Spleen (tissue), 11 donors: ENCODE measurements around the gene NT5DC2. TPM values are rescaled to one million over a fixed set of nuclear protein-coding genes. Genes with fewer than 3 reads are reported as not detected.

ENCODE experiments used
- DNase-seq: peaks from one replicate; pipeline ENCODE4 v3.0.0-alpha.2; 2020
- H3K27ac ChIP-seq, 8 donors: fragments of 200-600 bp; sonication (generic) in 7 of 8; 1 replicate in 4 of 8; 2 replicates in 4 of 8; pipeline versions ENCODE4 v1.5.0 to v1.8.0; 2016 to 2021; ENCODE audit warnings: inconsistent platforms in 4 of 8, mild to moderate bottlenecking in 4 of 8, moderate library complexity in 1 of 8
- H3K27me3 ChIP-seq, 7 donors: fragments of 200-600 bp; sonication (generic) in 6 of 7; replicated peaks in 1 of 7; 1 replicate in 4 of 7; 2 replicates in 3 of 7; pipeline versions ENCODE4 v1.5.0 to v1.8.0; 2016 to 2021; ENCODE audit warnings: inconsistent platforms in 3 of 7, mild to moderate bottlenecking in 1 of 7
- H3K36me3 ChIP-seq, 6 donors: fragments of 200-600 bp; sonication (generic) in 5 of 6; 1 replicate in 4 of 6; 2 replicates in 2 of 6; pipeline versions ENCODE4 v1.5.0 to v1.8.0; 2016 to 2021; ENCODE audit warnings: inconsistent platforms in 2 of 6
- H3K4me1 ChIP-seq, 6 donors: fragments of 200-600 bp; sonication (generic) in 5 of 6; 1 replicate in 3 of 6; 2 replicates in 3 of 6; pipeline versions ENCODE4 v1.5.0 to v1.8.0; 2016 to 2021; ENCODE audit warnings: inconsistent platforms in 3 of 6
- H3K4me3 ChIP-seq, 8 donors: fragments of 200-600 bp; sonication (generic) in 7 of 8; 1 replicate in 4 of 8; 2 replicates in 4 of 8; pipeline versions ENCODE4 v1.5.0 to v1.8.0; 2016 to 2021; ENCODE audit warnings: inconsistent platforms in 4 of 8, mild to moderate bottlenecking in 4 of 8, moderate library complexity in 2 of 8
- H3K9me3 ChIP-seq, 8 donors: fragments of 200-600 bp; sonication (generic) in 7 of 8; 1 replicate in 4 of 8; 2 replicates in 4 of 8; pipeline versions ENCODE4 v1.5.0 to v1.8.0; 2016 to 2021; ENCODE audit warnings: inconsistent platforms in 4 of 8
- CTCF ChIP-seq, 11 experiments: fragments of 200-600 bp in 7 of 11; fragments of 450-650 bp in 4 of 11; sonication (generic) in 4 of 11; IDR thresholded peaks in 8 of 11; conservative IDR thresholded peaks in 3 of 11; 1 replicate in 7 of 11; 2 replicates in 4 of 11; pipeline versions ENCODE4 v1.4.0 to v1.8.0; 2016 to 2021; ENCODE audit warnings: antibody characterized with exemption in 11 of 11, inconsistent platforms in 4 of 11, mild to moderate bottlenecking in 1 of 11
- POLR2A ChIP-seq, 3 donors: fragments of 450-650 bp; IDR thresholded peaks; one replicate each; pipeline ENCODE4 v1.5.1; 2017; ENCODE audit warnings: antibody characterized with exemption in 3 of 3, mild to moderate bottlenecking in 1 of 3
- POLR2AphosphoS5 ChIP-seq, 3 donors: sonication (generic); formaldehyde crosslinking; IDR thresholded peaks; one replicate each; pipeline ENCODE4 v1.5.1; 2017; ENCODE audit warnings: antibody characterized with exemption in 3 of 3
- WGBS, 5 donors: extraction: QIAGEN DNeasy Blood & Tissue Kit in 3 of 5; methylation state at CpG; one replicate each; pipeline versions ENCODE4 v1.1.5 to v1.1.7; 2013 to 2018; 5-methylcytosine and 5-hydroxymethylcytosine counted together
- intact Hi-C: fragments of 100-400 bp; cut with DNase I; formaldehyde crosslinking; loops from one replicate; pipeline ENCODE4 v1.15.0; 2023; ENCODE audit warnings: low total_unique reads
- polyA plus RNA-seq, 3 donors: library from polyadenylated mRNA; stranded (reverse); fragments of 200-250 nt; gene quantifications; one replicate each; pipeline ENCODE4 v1.2.1, GENCODE V29; 2013
- total RNA-seq, 7 donors: library from RNA; depleted of rRNA in 3 of 7; stranded (reverse); fragments of >200 nt in 3 of 7; fragmentation: NEBNext Ultra II Directional in 4 of 7; extraction: Animal tissue kit (Norgen Biotek cat#: 25700) in 4 of 7; gene quantifications; one replicate each; pipeline versions ENCODE4 v1.1.0 to v1.2.1, GENCODE V29; 2016 to 2021
- donor health status: healthy with polysubstance abuse.
- donor health status: DM: no; HTN: no; CAD: no; lungs with moderate emphysema.
- donor health status: DM: no; HTN: no; CAD: no.
- donor health status: Bipolar disorder and iron deficiency.
- donor health status: healthy.
- donor health status: DM: no; HTN: no; CAD: no.
- donor health status: DM: yes; HTN: yes; CAD: no.

Gene NT5DC2
- total and polyA plus RNA-seq, 10 donors, result 7.8 to 26.0 (median 11.3) TPM

GRCh38 chr3:52514576-52514975 lies 19.1 kb downstream of the NT5DC2 start:
- intact Hi-C loops, result no loop called here
- TF ChIP-seq POLR2A (IDR thresholded peaks at IDR 0.05), result no peak
- TF ChIP-seq CTCF (IDR thresholded peaks at IDR 0.05 in 8 of 11, conservative IDR thresholded peaks at IDR 0.05 in 3 of 11), result no peak
- TF ChIP-seq POLR2AphosphoS5 (IDR thresholded peaks at IDR 0.05), result no peak
- H3K36me3 ChIP-seq, result peaks cover 0 to 100% (median 24%) of the 10 kb centered on the region in 6 donors
- H3K4me3 ChIP-seq, result no peak overlapping the region
- WGBS, 5 donors, result 72 to 91% (median 85%) methylated on average over 7 to 11 of the region's 11 CpGs
- no peaks in the 10 kb centered on the region for H3K9me3 ChIP-seq
- no peaks in the 10 kb centered on the region for H3K27me3 ChIP-seq
- DNase-seq, result no peak
- H3K4me1 ChIP-seq, result peaks cover 0 to 9% (median 3%) of the 10 kb centered on the region in 6 donors
- H3K27ac ChIP-seq, result no peak overlapping the region

- intact Hi-C loops, result no loop called here
- no peaks in the 10 kb centered on the region for H3K27me3 ChIP-seq
- DNase-seq, result no peak
- peaks cover 0 to 100% (median 26%) of the 10 kb centered on the region in 6 donors for H3K36me3 ChIP-seq
- H3K27ac ChIP-seq, result no peak overlapping the region
- no peak overlapping the region for H3K4me3 ChIP-seq
- 88 to 94% (median 92%) methylated on average over 6 to 7 of the region's 7 CpGs; no CpG with 5 or more reads in 1 of the 5 donors for WGBS, 5 donors
- peaks cover 0 to 6% (median 1%) of the 10 kb centered on the region in 6 donors for H3K4me1 ChIP-seq
- TF ChIP-seq POLR2AphosphoS5 (IDR thresholded peaks at IDR 0.05), result no peak
- TF ChIP-seq CTCF (IDR thresholded peaks at IDR 0.05 in 8 of 11, conservative IDR thresholded peaks at IDR 0.05 in 3 of 11), result no peak
- no peak for TF ChIP-seq POLR2A (IDR thresholded peaks at IDR 0.05)
- H3K9me3 ChIP-seq, result no peaks in the 10 kb centered on the region
Observed at GRCh38 chr3:52513281-52513680, 20.4 kb downstream of the NT5DC2 start.

GRCh38 chr3:52512727-52513126 lies 20.9 kb downstream of the NT5DC2 start:
- Histone ChIP-seq H3K27me3 (no peaks in the 10 kb centered on the region), H3K9me3 (no peaks in the 10 kb centered on the region), H3K4me1 (peaks cover 0 to 6% (median 0%) of the 10 kb centered on the region in 6 donors), H3K27ac (no peak overlapping the region), H3K4me3 (no peak overlapping the region), H3K36me3 (peaks cover 0 to 100% (median 30%) of the 10 kb centered on the region in 6 donors)
- intact Hi-C loops, result no loop called here
- no peak for TF ChIP-seq POLR2A (IDR thresholded peaks at IDR 0.05)
- peak in 2 of 3 donors; percentile 35 to 68 for TF ChIP-seq POLR2AphosphoS5 (IDR thresholded peaks at IDR 0.05)
- DNase-seq, result no peak
- WGBS, 5 donors, result 73 to 79% (median 77%) methylated on average over 12 to 17 of the region's 17 CpGs

- intact Hi-C loops, result no loop called here
- no peak for DNase-seq
- H3K27ac ChIP-seq, result no peak overlapping the region
- TF ChIP-seq POLR2AphosphoS5 (IDR thresholded peaks at IDR 0.05), result no peak
- TF ChIP-seq POLR2A (IDR thresholded peaks at IDR 0.05), result no peak
- no peak for TF ChIP-seq CTCF (IDR thresholded peaks at IDR 0.05 in 8 of 11, conservative IDR thresholded peaks at IDR 0.05 in 3 of 11)
- H3K4me1 ChIP-seq, result peaks cover 0 to 6% (median 0%) of the 10 kb centered on the region in 6 donors
- H3K4me3 ChIP-seq, result no peak overlapping the region
- 64 to 84% (median 69%) methylated on average over 7 to 8 of the region's 8 CpGs for WGBS, 5 donors
- H3K36me3 ChIP-seq, result peaks cover 0 to 100% (median 27%) of the 10 kb centered on the region in 6 donors
- no peaks in the 10 kb centered on the region for H3K9me3 ChIP-seq
- H3K27me3 ChIP-seq, result no peaks in the 10 kb centered on the region
Observed at GRCh38 chr3:52512105-52512504, 21.6 kb downstream of the NT5DC2 start.
